Natural killer cell treated with Interleukin-12 subunit alpha and Interleukin-12 subunit beta and Interleukin-15 and Interleukin-18, amount 100 ng/mL, for 72 hours (primary cell): ENCODE data around the gene RAP1GAP2. TPM values are rescaled to one million over a fixed set of nuclear protein-coding genes. Genes with fewer than 3 reads are reported as not detected.
A peak's percentile ranks its signal among the peaks of the same experiment; 100 is the strongest.
"Not testable (repeated sequence)": the region's sequence is repeated elsewhere in the genome, so short reads cannot be mapped to it uniquely, and the experiment has no call there.

Experiments used
- ATAC-seq, 2 donors: fragments of 150-1000 bp; cut with Tn5 transposase in 1 of 2; sonication (Bioruptor Pico), chemical (Tn5 transposase) in 1 of 2; 2 replicates each; pipeline ENCODE4 v1.10.0; 2021
- DNase-seq: peaks from one replicate; pipeline ENCODE4 v3.0.0; 2022; ENCODE audit warnings: low spot score
- H3K27ac Mint-ChIP-seq, 2 donors: 1 replicate in 1 of 2; 2 replicates in 1 of 2; pipeline ENCODE4 v1.8.0; 2022; ENCODE audit warnings: mixed read lengths in 2 of 2, mild to moderate bottlenecking in 1 of 2, moderate library complexity in 1 of 2
- H3K27me3 Mint-ChIP-seq, 2 donors: 1 replicate in 1 of 2; 2 replicates in 1 of 2; pipeline ENCODE4 v1.8.0; 2022; ENCODE audit warnings: mixed read lengths in 2 of 2
- H3K36me3 Mint-ChIP-seq: one replicate; pipeline ENCODE4 v1.8.0; 2022; ENCODE audit warnings: mixed read lengths
- H3K4me1 Mint-ChIP-seq, 2 donors: 1 replicate in 1 of 2; 2 replicates in 1 of 2; pipeline ENCODE4 v1.8.0; 2022; ENCODE audit warnings: low read depth in 2 of 2, mixed read lengths in 2 of 2, mild to moderate bottlenecking in 1 of 2
- H3K4me3 Mint-ChIP-seq: one replicate; pipeline ENCODE4 v1.8.0; 2022; ENCODE audit warnings: mixed read lengths
- H3K9me3 Mint-ChIP-seq: 2 replicates; pipeline ENCODE4 v1.8.0; 2022; ENCODE audit warnings: mixed read lengths
- total RNA-seq, 2 donors: library from RNA; stranded (reverse); gene quantifications; one replicate each; pipeline ENCODE4 v1.2.3, GENCODE V29; 2022

Gene RAP1GAP2
- total RNA-seq, 2 donors from 2014 or later, result 7.7 to 14.5 TPM

GRCh38 chr17:2985318-2985717 is 189.1 kb downstream of the RAP1GAP2 start:
- DNase-seq (no peak), ATAC-seq (no peak)
- Mint-ChIP-seq H3K4me3 (no peak overlapping the region), H3K27me3 (no peaks in the 10 kb centered on the region), H3K4me1 (peaks cover 0 to 3% of the 10 kb centered on the region in 2 donors), H3K9me3 (no peaks in the 10 kb centered on the region), H3K27ac (peak overlapping the region in 1 of 2 donors; percentile 71), H3K36me3 (peaks cover 4% of the 10 kb centered on the region)

- H3K27ac Mint-ChIP-seq, result no peak overlapping the region
- no peak for ATAC-seq
- no peaks in the 10 kb centered on the region for H3K27me3 Mint-ChIP-seq
- peaks cover 4% of the 10 kb centered on the region for H3K36me3 Mint-ChIP-seq
- peaks cover 0 to 3% of the 10 kb centered on the region in 2 donors for H3K4me1 Mint-ChIP-seq
- H3K4me3 Mint-ChIP-seq, result no peak overlapping the region
- no peaks in the 10 kb centered on the region for H3K9me3 Mint-ChIP-seq
- DNase-seq, result no peak
Measured at GRCh38 chr17:2986925-2987324, 190.7 kb downstream of the RAP1GAP2 start.

GRCh38 chr17:2989396-2989795 is 193.2 kb downstream of the RAP1GAP2 start:
- not testable (repeated sequence) for DNase-seq, H3K4me3 Mint-ChIP-seq, ATAC-seq, H3K27me3 Mint-ChIP-seq, H3K4me1 Mint-ChIP-seq, H3K36me3 Mint-ChIP-seq, H3K9me3 Mint-ChIP-seq, H3K27ac Mint-ChIP-seq

- Mint-ChIP-seq H3K27me3 (no peaks in the 10 kb centered on the region), H3K9me3 (no peaks in the 10 kb centered on the region), H3K36me3 (peaks cover 4% of the 10 kb centered on the region), H3K4me3 (no peak overlapping the region), H3K27ac (no peak overlapping the region), H3K4me1 (peaks cover 0 to 3% of the 10 kb centered on the region in 2 donors)
- ATAC-seq, result no peak
- DNase-seq, result no peak
Measured at GRCh38 chr17:2989855-2990254, 193.6 kb downstream of the RAP1GAP2 start.

GRCh38 chr17:2990396-2990795 is 194.2 kb downstream of the RAP1GAP2 start:
- Mint-ChIP-seq H3K27ac (no peak overlapping the region), H3K4me3 (no peak overlapping the region), H3K9me3 (no peaks in the 10 kb centered on the region), H3K27me3 (no peaks in the 10 kb centered on the region), H3K4me1 (peaks cover 0 to 3% of the 10 kb centered on the region in 2 donors), H3K36me3 (peaks cover 4% of the 10 kb centered on the region)
- ATAC-seq, result no peak
- DNase-seq, result no peak

- H3K36me3 Mint-ChIP-seq, DNase-seq, H3K9me3 Mint-ChIP-seq, ATAC-seq, H3K27me3 Mint-ChIP-seq, H3K27ac Mint-ChIP-seq, H3K4me1 Mint-ChIP-seq, H3K4me3 Mint-ChIP-seq: not testable (repeated sequence)
Measured at GRCh38 chr17:2991396-2992180, 195.3 kb downstream of the RAP1GAP2 start.

GRCh38 chr17:2994441-2994840 is 198.2 kb downstream of the RAP1GAP2 start:
- no peaks in the 10 kb centered on the region for H3K27me3 Mint-ChIP-seq
- DNase-seq, result no peak
- no peak overlapping the region for H3K4me3 Mint-ChIP-seq
- no peak for ATAC-seq
- H3K36me3 Mint-ChIP-seq, result peaks cover 8% of the 10 kb centered on the region
- no peaks in the 10 kb centered on the region for H3K9me3 Mint-ChIP-seq
- peaks cover 0 to 8% of the 10 kb centered on the region in 2 donors for H3K4me1 Mint-ChIP-seq
- H3K27ac Mint-ChIP-seq, result no peak overlapping the region

GRCh38 chr17:2995377-2995776 is 199.1 kb downstream of the RAP1GAP2 start:
- Mint-ChIP-seq H3K27me3 (no peaks in the 10 kb centered on the region), H3K27ac (no peak overlapping the region), H3K4me1 (peaks cover 0 to 8% of the 10 kb centered on the region in 2 donors), H3K4me3 (no peak overlapping the region), H3K9me3 (no peaks in the 10 kb centered on the region), H3K36me3 (peaks cover 5% of the 10 kb centered on the region)
- ATAC-seq (no peak), DNase-seq (no peak)

GRCh38 chr17:2995886-2996809 is 199.9 kb downstream of the RAP1GAP2 start:
- no peak overlapping the region for H3K4me3 Mint-ChIP-seq

GRCh38 chr17:2996810-2997670 is 200.8 kb downstream of the RAP1GAP2 start:
- Mint-ChIP-seq H3K27ac (peak overlapping the region in 1 of 2 donors; percentile 6), H3K9me3 (no peaks in the 10 kb centered on the region), H3K27me3 (no peaks in the 10 kb centered on the region), H3K36me3 (peaks cover 5% of the 10 kb centered on the region), H3K4me3 (no peak overlapping the region), H3K4me1 (peaks cover 0 to 9% of the 10 kb centered on the region in 2 donors)
- DNase-seq (no peak), ATAC-seq (no peak)

More at GRCh38 chr17:2995886-2996809, 199.9 kb downstream of the RAP1GAP2 start:
- DNase-seq (no peak), ATAC-seq (no peak)
- Mint-ChIP-seq H3K27ac (no peak overlapping the region), H3K36me3 (peaks cover 5% of the 10 kb centered on the region), H3K9me3 (no peaks in the 10 kb centered on the region), H3K4me1 (peaks cover 0 to 8% of the 10 kb centered on the region in 2 donors), H3K27me3 (no peaks in the 10 kb centered on the region)

- not testable (repeated sequence) for H3K36me3 Mint-ChIP-seq, H3K9me3 Mint-ChIP-seq, H3K4me3 Mint-ChIP-seq, H3K27me3 Mint-ChIP-seq, ATAC-seq, DNase-seq
- Mint-ChIP-seq H3K4me1 (peaks cover 7 to 22% of the 10 kb centered on the region in 2 donors), H3K27ac (peak overlapping the region in 1 of 2 donors; percentile 54)
Measured at GRCh38 chr17:2998469-2998901, 202.2 kb downstream of the RAP1GAP2 start.

GRCh38 chr17:3002538-3003295 is 206.5 kb downstream of the RAP1GAP2 start:
- peak overlapping the region; percentile 43 to 63 for H3K27ac Mint-ChIP-seq
- H3K36me3 Mint-ChIP-seq, result peaks cover 5% of the 10 kb centered on the region
- H3K9me3 Mint-ChIP-seq, result no peaks in the 10 kb centered on the region
- peaks cover 7 to 29% of the 10 kb centered on the region in 2 donors for H3K4me1 Mint-ChIP-seq
- ATAC-seq (peak; percentile 28 to 30), DNase-seq (no peak)
- peak overlapping the region; percentile 17 for H3K4me3 Mint-ChIP-seq
- no peaks in the 10 kb centered on the region for H3K27me3 Mint-ChIP-seq
